ENCODE results near the gene DIAPH3.

Gene DIAPH3

DNA sequence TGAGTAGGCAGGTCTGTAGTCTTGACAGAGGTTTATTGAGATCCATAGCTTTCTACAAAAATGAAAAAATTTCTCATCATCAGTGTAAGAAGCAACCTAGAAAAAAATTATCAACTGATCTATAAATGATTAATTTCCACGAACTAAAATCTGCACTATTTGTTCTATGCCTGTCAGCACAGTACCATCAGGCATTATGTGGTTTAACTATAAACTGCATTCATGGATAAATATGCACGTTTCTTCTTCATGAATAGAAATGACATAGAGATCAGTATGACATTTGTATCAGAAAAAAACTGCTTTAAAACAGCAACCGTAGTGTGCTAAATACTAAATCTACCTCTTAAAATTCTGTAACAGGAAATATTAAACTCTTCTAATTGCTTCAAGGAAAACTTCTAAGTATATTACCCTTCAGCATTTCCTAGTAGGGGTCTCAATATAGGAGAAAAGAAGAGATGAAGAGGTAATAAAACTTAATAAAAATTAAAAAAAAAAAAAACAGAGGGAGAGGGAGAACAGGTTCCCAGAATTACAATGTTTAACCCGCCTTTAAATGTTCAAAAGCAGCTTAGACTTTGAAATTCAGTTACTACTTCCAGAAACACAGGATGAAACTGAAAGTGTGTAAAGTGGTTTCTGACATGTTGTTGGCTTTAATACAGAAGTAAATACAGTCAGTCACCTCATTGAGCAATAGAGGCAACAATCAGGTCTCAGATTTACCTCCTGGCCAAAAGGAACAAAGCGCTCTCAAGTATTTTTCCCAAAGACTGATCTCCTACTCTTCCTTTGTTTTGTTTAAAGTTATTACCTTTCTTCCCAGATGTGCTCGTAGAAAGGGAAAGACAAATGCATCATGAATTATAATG, 144.4 kb downstream of the DIAPH3 start:
- peaks cover 5% of the 10 kb centered on the region for H3K36me3 ChIP-seq (replicated peaks; ENCODE audit: low read depth, low read length)
- no peak overlapping the region for H3K27ac ChIP-seq (ENCODE audit: low read length)
- H4K20me1 ChIP-seq (ENCODE audit: insufficient read depth, low read length) = no peaks in the 10 kb centered on the region
- TF ChIP-seq EZH2phosphoT487 (IDR thresholded peaks at IDR 0.05; ENCODE audit: low read depth) = no peak
- TF ChIP-seq, protein P1, sequence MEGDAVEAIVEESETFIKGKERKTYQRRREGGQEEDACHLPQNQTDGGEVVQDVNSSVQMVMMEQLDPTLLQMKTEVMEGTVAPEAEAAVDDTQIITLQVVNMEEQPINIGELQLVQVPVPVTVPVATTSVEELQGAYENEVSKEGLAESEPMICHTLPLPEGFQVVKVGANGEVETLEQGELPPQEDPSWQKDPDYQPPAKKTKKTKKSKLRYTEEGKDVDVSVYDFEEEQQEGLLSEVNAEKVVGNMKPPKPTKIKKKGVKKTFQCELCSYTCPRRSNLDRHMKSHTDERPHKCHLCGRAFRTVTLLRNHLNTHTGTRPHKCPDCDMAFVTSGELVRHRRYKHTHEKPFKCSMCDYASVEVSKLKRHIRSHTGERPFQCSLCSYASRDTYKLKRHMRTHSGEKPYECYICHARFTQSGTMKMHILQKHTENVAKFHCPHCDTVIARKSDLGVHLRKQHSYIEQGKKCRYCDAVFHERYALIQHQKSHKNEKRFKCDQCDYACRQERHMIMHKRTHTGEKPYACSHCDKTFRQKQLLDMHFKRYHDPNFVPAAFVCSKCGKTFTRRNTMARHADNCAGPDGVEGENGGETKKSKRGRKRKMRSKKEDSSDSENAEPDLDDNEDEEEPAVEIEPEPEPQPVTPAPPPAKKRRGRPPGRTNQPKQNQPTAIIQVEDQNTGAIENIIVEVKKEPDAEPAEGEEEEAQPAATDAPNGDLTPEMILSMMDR (IDR thresholded peaks at IDR 0.05; ENCODE audit: low read depth, low read length) = no peak
- no peak overlapping the region for H3K4me3 ChIP-seq (ENCODE audit: low read length)
- H3K27me3 ChIP-seq (ENCODE audit: low read depth, low read length) = no peaks in the 10 kb centered on the region
- H3K4me2 ChIP-seq (ENCODE audit: low read length) = no peak overlapping the region
- H2AFZ ChIP-seq (ENCODE audit: low read depth, low read length) = no peak overlapping the region
- H3K4me1 ChIP-seq (ENCODE audit: low read length) = peaks cover 10% of the 10 kb centered on the region
- H3K9me3 ChIP-seq (ENCODE audit: insufficient read depth, low read length) = no peaks in the 10 kb centered on the region
- no peak overlapping the region for H3K9ac ChIP-seq (ENCODE audit: low read length)
- H3K79me2 ChIP-seq (ENCODE audit: low read length) = no peaks in the 10 kb centered on the region

- Histone ChIP-seq H3K4me1 (ENCODE audit: low read length) (peaks cover 10% of the 10 kb centered on the region), H3K79me2 (ENCODE audit: low read length) (no peaks in the 10 kb centered on the region), H3K9me3 (ENCODE audit: insufficient read depth, low read length) (no peaks in the 10 kb centered on the region), H4K20me1 (ENCODE audit: insufficient read depth, low read length) (no peaks in the 10 kb centered on the region), H3K4me2 (ENCODE audit: low read length) (no peak overlapping the region), H3K27me3 (ENCODE audit: low read depth, low read length) (no peaks in the 10 kb centered on the region), H3K36me3 (replicated peaks; ENCODE audit: low read depth, low read length) (peaks cover 2% of the 10 kb centered on the region), H3K27ac (ENCODE audit: low read length) (no peak overlapping the region), H2AFZ (ENCODE audit: low read depth, low read length) (no peak overlapping the region), H3K4me3 (ENCODE audit: low read length) (no peak overlapping the region), H3K9ac (ENCODE audit: low read length) (no peak overlapping the region)
- TF ChIP-seq, protein P1 (IDR thresholded peaks at IDR 0.05; ENCODE audit: low read depth, low read length) = no peak
- TF ChIP-seq EZH2phosphoT487 (IDR thresholded peaks at IDR 0.05; ENCODE audit: low read depth) = no peak
These were observed 145.2 kb downstream of the DIAPH3 start for GRCh38 chr13:60018536-60018935.

DNA sequence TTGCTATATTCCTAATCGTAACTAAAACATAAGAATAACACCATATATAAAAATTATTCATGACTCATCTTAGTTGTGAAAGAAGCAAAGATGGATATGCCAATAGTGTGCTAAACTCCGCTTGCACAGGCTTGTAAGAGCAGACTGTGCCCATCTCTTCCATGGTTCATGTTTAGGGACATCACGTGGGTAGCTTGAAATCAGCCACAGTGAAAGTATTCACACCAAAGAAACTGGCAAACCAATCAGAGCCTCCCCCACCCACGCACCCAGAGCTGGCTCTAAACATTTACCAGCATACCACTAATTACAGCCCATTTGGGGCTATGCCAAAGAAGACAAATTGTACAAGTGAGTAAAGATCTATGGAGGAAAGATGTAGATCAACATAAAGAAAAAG, 147.5 kb downstream of the DIAPH3 start:
- H3K79me2 ChIP-seq (ENCODE audit: low read length) = no peaks in the 10 kb centered on the region
- H2AFZ ChIP-seq (ENCODE audit: low read depth, low read length) = no peak overlapping the region
- H3K4me2 ChIP-seq (ENCODE audit: low read length) = no peak overlapping the region
- peaks cover 2% of the 10 kb centered on the region for H3K36me3 ChIP-seq (replicated peaks; ENCODE audit: low read depth, low read length)
- no peak for TF ChIP-seq EZH2phosphoT487 (IDR thresholded peaks at IDR 0.05; ENCODE audit: low read depth)
- TF ChIP-seq, protein P1 (IDR thresholded peaks at IDR 0.05; ENCODE audit: low read depth, low read length) = no peak
- H3K4me3 ChIP-seq (ENCODE audit: low read length) = no peak overlapping the region
- H3K9me3 ChIP-seq (ENCODE audit: insufficient read depth, low read length) = no peaks in the 10 kb centered on the region
- H3K9ac ChIP-seq (ENCODE audit: low read length) = no peak overlapping the region
- no peak overlapping the region for H3K27ac ChIP-seq (ENCODE audit: low read length)
- H3K4me1 ChIP-seq (ENCODE audit: low read length) = peaks cover 10% of the 10 kb centered on the region
- no peaks in the 10 kb centered on the region for H4K20me1 ChIP-seq (ENCODE audit: insufficient read depth, low read length)
- no peaks in the 10 kb centered on the region for H3K27me3 ChIP-seq (ENCODE audit: low read depth, low read length)

DNA sequence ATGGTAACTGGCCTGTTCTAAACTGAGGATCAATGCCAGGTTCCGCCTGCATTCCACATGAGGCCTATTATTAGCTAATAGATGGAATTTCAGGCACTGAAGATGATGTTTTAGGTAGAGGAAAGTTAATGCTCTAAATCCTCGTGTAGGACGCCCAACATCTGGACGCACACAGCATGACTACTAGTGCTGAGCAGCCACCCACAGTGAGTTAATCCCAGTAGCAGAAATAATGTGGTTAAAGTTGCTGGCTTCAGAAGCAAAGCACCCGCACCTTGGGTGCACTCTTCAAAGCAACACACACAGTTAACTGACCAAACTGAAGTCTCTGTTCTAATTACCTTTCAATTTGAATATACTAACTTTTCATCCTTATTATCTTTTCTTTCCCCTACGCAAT, 150.6 kb downstream of the DIAPH3 start:
- Histone ChIP-seq H3K36me3 (replicated peaks; ENCODE audit: low read depth, low read length) (peaks cover 2% of the 10 kb centered on the region), H3K4me2 (ENCODE audit: low read length) (no peak overlapping the region), H2AFZ (ENCODE audit: low read depth, low read length) (no peak overlapping the region), H4K20me1 (ENCODE audit: insufficient read depth, low read length) (no peaks in the 10 kb centered on the region), H3K4me3 (ENCODE audit: low read length) (no peak overlapping the region), H3K27me3 (ENCODE audit: low read depth, low read length) (no peaks in the 10 kb centered on the region), H3K79me2 (ENCODE audit: low read length) (no peaks in the 10 kb centered on the region), H3K27ac (ENCODE audit: low read length) (no peak overlapping the region), H3K9me3 (ENCODE audit: insufficient read depth, low read length) (no peaks in the 10 kb centered on the region), H3K4me1 (ENCODE audit: low read length) (no peaks in the 10 kb centered on the region), H3K9ac (ENCODE audit: low read length) (no peak overlapping the region)
- no peak for TF ChIP-seq EZH2phosphoT487 (IDR thresholded peaks at IDR 0.05; ENCODE audit: low read depth)
- TF ChIP-seq, protein P1 (IDR thresholded peaks at IDR 0.05; ENCODE audit: low read depth, low read length) = no peak

All from OCI-LY3 (cell line).